ENCODE measurements around the gene DDX11.
"Not testable (repeated sequence)": the region's sequence is repeated elsewhere in the genome, so short reads cannot be mapped to it uniquely, and the experiment has no call there.

DDX11 gene

DNA sequence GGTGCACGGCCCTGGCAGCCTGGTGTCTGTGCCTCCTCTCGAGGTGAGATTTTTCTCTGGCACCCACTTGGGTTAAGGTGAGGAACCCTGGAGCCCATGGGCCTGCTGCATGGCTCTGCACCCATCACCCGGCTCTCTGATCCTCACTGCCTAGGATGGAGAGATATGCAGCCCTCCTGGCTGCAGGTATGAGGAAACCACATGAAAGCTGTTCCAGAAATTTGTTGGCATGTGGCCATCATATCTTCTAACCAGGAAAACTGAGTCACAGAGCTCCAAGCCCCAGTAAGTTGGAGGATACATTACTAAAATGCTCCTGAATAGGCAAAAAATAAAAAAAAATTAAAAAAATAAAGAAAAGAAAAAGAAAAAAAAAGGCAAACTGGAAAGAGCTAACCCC, 39.3 kb upstream of the DDX11 start:
- TF ChIP-seq, protein P1, sequence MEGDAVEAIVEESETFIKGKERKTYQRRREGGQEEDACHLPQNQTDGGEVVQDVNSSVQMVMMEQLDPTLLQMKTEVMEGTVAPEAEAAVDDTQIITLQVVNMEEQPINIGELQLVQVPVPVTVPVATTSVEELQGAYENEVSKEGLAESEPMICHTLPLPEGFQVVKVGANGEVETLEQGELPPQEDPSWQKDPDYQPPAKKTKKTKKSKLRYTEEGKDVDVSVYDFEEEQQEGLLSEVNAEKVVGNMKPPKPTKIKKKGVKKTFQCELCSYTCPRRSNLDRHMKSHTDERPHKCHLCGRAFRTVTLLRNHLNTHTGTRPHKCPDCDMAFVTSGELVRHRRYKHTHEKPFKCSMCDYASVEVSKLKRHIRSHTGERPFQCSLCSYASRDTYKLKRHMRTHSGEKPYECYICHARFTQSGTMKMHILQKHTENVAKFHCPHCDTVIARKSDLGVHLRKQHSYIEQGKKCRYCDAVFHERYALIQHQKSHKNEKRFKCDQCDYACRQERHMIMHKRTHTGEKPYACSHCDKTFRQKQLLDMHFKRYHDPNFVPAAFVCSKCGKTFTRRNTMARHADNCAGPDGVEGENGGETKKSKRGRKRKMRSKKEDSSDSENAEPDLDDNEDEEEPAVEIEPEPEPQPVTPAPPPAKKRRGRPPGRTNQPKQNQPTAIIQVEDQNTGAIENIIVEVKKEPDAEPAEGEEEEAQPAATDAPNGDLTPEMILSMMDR (IDR thresholded peaks at IDR 0.05; ENCODE audit: borderline replicate concordance, insufficient read depth, low read depth, low read length), result no peak
- H3K4me3 ChIP-seq (ENCODE audit: low read depth, low read length), result no peak overlapping the region

DNA sequence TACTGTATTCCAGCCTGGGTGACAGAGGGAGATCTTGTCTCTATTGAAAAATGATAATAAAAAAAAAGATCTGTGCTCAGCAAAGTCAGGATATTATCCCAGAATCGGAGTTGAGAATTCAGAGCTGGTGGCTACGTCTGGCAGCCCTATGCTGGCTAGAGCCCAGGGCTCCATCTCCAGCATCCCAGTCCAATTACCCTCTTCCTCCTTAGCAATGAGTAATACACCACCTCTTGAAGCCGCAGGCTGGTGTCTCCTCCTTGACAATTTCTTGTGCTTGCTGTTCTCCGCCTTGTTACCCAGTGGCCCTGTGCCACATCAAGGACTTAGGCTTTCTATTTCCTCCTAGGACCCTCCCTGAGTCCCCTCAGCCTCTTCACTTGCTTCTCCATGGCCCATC, 38.4 kb upstream of the DDX11 start:
- TF ChIP-seq, protein P1 (IDR thresholded peaks at IDR 0.05; ENCODE audit: borderline replicate concordance, insufficient read depth, low read depth, low read length), result no peak
- no peak overlapping the region for H3K4me3 ChIP-seq (ENCODE audit: low read depth, low read length)

DNA sequence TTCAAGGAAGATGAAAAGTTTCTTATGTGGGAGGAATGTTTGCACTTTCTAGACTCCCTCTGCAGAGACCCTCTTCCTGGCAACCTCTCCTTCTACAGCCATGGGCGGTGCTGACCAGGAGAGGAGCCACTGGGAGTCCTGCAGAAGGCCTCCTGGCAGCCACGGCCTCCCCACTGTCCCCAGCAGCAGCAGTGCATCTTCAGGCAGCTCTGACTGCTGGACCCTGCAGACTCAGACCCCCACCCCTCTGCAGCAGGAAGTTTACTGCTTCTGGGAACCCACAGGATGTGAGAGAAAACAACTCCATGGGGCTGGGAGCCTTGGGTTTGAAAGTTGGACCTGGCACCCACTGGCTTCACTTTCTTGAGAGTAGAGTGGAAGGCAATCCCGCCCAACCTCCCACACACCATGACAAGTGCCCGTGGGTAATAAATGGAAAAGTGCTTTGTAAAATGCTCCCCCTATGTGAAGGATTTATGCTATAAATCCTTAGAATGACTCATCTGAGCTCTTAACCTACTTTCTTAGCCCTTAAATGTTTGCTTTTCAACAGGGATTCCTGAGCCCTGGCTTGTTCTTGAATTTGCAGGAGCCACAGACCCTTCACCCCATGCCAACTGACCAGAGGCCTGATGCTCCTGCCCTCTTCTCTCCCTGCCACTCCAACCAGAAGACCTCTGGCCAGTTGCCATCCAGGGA, 37.5 kb upstream of the DDX11 start:
- no peak overlapping the region for H3K4me3 ChIP-seq (ENCODE audit: low read depth, low read length)
- TF ChIP-seq, protein P1 (IDR thresholded peaks at IDR 0.05; ENCODE audit: borderline replicate concordance, insufficient read depth, low read depth, low read length), result no peak

DNA sequence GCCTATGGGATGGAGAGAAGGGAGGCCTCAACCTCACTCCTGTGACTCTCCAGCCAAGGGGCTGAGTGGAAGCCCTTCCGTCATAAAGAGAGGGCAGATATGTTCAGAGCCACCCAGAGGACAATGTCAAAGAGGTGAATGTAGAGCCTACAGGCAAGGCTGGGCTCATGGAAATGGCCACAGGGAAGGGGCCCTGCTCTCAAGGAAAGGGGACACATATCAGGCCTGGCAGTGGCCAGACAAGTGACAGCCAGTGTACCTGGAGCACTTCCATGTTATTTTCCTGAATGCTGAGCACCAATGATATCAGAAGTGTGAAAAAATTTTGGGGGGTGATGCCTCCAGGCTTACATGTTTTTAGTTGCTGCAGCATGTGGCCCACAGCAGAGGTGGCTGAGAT, 36.6 kb upstream of the DDX11 start:
- TF ChIP-seq, protein P1 (IDR thresholded peaks at IDR 0.05; ENCODE audit: borderline replicate concordance, insufficient read depth, low read depth, low read length), result no peak
- no peak overlapping the region for H3K4me3 ChIP-seq (ENCODE audit: low read depth, low read length)

DNA sequence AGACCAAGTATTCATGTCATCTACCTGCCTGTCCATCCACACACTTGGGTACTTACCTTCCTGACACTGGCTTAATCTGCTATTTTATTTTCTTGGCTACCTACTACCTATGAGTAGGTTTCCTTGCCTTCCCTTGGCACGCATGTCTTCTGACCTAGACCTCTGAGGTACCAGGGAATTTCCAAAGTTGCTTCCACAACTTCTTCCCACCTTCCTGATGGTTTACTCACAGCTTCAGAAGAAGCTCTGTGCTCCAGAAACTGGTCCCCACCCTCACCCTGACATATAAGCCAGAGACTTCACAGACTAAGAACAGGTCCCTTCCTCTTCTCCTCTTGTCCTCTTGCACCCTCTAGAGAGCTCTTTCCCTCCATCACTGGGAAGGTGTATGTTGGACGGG, 35.7 kb upstream of the DDX11 start:
- TF ChIP-seq, protein P1 (IDR thresholded peaks at IDR 0.05; ENCODE audit: borderline replicate concordance, insufficient read depth, low read depth, low read length), result no peak
- H3K4me3 ChIP-seq (ENCODE audit: low read depth, low read length), result no peak overlapping the region

DNA sequence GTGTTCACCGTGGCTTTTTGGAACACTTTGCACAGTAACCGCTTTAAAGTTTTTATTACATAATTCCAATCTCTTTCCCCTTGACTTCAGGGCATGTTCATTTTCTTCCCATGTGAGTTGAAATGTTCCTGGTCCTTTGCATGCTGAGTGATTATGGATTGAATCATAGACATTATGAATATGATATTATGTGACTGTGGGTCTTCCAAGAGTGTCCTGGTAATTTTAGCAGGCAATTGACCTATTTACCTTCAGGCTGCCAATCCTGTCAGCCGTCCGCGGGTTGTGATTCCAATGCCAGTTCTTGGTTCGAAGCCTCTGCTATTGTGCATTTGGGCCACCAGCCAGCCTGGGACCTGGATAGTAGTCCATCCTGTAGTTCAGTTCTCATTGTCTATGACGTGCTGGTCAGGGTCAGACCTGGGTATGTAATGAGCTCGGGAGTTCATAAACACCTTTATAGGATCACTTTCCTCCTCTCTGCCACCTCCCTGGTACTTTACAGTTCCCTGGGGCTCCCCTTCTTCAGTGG, 32.6 kb upstream of the DDX11 start:
- TF ChIP-seq, protein P1 (IDR thresholded peaks at IDR 0.05; ENCODE audit: borderline replicate concordance, insufficient read depth, low read depth, low read length), result no peak
- H3K4me3 ChIP-seq (ENCODE audit: low read depth, low read length), result no peak overlapping the region

DNA sequence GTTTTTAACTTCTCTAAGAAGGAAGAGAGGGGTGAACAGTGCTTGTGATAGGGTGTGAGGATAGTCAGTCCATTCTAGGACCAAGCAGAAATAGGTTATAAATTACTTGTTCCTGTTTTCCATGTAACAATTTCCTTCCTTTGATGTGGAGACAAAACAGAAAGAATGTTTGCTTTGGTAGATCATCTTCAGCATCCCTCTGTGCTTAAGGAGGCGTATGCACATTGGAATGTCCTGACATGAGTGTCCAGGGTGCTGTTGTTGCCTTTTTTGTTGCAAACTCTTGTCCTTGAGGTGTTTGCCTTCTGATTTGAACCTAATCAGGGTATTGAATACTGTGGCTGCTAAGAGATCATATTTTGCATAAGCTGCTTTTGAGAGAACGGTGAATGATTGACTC, 23.5 kb upstream of the DDX11 start:
- H3K4me3 ChIP-seq (ENCODE audit: low read depth, low read length), result not testable (repeated sequence)

DNA sequence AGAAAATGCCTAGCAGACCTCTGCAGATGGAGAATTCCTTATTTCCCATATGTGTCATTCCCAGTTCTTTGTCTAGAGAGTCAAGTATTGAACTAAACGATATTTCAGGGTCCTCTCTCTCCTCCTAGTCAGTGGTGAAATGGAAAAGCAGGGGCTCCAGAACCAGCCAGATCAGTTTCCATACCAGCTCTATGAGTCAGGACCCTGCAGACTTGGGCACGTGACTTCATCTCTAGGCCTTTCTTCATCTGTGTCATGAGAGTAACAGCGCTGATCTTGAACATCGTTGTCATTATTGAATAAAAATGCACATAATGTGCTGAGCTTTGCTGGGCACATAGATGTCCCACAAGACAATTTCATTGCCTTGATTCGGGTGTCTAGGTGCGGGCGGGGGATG, 23.1 kb upstream of the DDX11 start:
- not testable (repeated sequence) for H3K4me3 ChIP-seq (ENCODE audit: low read depth, low read length)

DNA sequence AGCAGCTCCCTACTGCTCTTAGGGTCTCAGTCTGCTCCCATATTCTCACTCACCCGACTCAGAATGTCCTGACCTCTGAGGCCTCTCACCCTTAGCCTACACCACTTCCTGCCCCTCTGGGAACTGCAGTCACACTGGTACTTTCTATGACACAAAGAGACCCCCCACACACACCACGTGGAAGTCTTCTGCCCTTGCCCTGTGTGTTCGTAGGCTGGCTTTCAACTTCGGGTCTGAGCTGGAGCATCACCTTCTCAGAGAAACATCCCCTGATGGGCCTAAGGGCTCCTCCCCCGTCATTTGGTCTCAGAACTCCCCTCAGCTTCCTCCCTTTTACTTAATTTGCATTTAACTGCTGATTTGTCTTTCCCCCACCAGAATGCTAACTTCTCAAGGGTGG, 22.0 kb upstream of the DDX11 start:
- H3K4me3 ChIP-seq (ENCODE audit: low read depth, low read length), result not testable (repeated sequence)

DNA sequence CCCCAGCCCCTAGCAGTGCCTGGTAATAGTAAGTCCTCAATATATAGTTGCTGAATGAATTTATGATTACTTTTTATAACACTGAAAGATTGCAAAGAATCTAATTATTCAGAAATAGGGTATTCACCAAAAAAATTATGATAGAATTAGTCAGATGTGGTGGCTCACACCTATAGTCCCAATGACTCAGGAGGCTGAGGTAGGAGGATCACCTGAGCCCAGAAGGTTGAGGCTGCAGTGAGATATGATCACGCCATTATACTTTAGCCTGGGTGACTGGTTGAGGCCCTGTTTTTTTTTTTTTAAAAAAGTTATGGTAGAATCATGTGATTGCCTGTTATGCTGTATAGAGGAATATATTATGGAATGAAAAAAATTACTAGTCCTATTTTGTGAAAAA, 21.5 kb upstream of the DDX11 start:
- not testable (repeated sequence) for H3K4me3 ChIP-seq (ENCODE audit: low read depth, low read length)

DNA sequence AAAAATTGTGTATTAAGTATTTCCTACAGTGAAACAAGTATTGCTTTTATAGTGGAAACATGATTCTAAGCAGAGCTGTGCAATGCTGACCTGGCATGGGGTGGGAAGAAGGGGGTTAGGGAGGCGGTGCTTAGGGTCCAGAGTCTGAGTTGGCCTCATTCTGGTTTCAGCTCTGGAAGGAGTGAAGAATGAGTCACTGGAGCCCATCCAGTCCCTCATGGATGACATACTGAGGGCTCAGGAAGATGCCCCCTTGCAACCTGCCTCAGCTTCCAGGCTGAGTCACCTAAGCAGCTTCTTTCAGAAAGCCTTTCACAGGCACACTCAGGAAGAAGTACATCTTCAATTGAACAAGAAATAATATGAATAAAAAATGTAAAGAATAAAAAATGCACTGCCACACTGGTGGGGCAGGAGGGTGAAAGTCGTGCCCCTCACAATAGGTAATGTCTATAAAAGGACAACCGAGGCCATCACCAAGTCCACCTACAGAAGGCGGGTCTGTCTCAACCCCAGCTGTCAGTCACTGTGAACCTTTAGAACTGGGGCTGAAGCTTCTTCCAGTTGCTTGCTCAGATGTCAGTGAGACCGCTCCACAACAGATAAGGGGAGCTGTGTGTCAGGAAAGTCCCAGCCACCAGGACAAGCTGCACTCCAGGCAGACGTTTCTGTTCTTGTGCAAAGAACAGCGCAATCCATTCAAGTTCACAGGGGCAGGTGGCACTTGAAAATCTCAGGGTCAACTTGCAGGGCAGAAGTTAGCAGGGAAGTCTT, 20.8 kb upstream of the DDX11 start:
- not testable (repeated sequence) for H3K4me3 ChIP-seq (ENCODE audit: low read depth, low read length)

DNA sequence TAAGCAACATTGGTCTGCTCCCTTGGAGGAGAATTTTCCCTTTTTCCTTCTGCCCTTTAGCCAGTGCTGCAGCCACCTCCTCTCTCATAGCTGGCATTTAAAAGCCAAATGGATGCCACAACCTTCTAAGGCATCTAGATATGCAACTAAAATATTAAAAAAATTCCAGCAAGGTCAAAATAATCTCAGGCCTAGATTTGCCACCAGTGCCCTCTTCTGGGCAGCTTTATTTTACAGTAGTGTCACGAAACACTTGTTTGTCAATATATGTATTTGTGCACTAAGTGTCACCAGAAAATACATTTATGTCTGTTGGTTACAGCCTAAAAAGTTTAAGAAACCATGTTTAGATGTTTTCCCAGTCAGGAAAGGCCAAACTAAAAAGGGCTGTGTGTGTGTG, 19.7 kb upstream of the DDX11 start:
- not testable (repeated sequence) for H3K4me3 ChIP-seq (ENCODE audit: low read depth, low read length)
